Stimulated activated CD4-positive, alpha-beta T cell treated with anti-CD3 and anti-CD28 coated beads, Interleukin-1b, Interleukin-23, amount 100 ng/mL, for 48 hours (primary cell): ENCODE results near the gene SEC14L6.
"Not testable (repeated sequence)": the region's sequence is repeated elsewhere in the genome, so short reads cannot be mapped to it uniquely, and the experiment has no call there.

Experiments used
- DNase-seq: peaks from one replicate; pipeline ENCODE4 v3.0.0-alpha.2; 2020

The SEC14L6 gene

GRCh38 chr22:30565341-30565740 lies 18.8 kb upstream of the SEC14L6 start:
- DNase-seq, result no peak

GRCh38 chr22:30564761-30565119 lies 18.2 kb upstream of the SEC14L6 start:
- DNase-seq, result no peak

GRCh38 chr22:30564045-30564760 lies 17.7 kb upstream of the SEC14L6 start:
- DNase-seq, result no peak

GRCh38 chr22:30562366-30562765 lies 15.8 kb upstream of the SEC14L6 start:
- no peak for DNase-seq

- no peak for DNase-seq
Observed at GRCh38 chr22:30561402-30562189, 15.1 kb upstream of the SEC14L6 start.

GRCh38 chr22:30560643-30561202 lies 14.2 kb upstream of the SEC14L6 start:
- peak; percentile 46 for DNase-seq

- DNase-seq, result no peak
Observed at GRCh38 chr22:30559889-30560288, 13.3 kb upstream of the SEC14L6 start.

GRCh38 chr22:30557243-30557642 lies 10.7 kb upstream of the SEC14L6 start:
- DNase-seq, result no peak

- no peak for DNase-seq
Observed at GRCh38 chr22:30556388-30556787, 9.8 kb upstream of the SEC14L6 start.

- DNase-seq, result no peak
Observed at GRCh38 chr22:30555282-30556210, 9.0 kb upstream of the SEC14L6 start.

- DNase-seq, result no peak
Observed at GRCh38 chr22:30553971-30554370, 7.4 kb upstream of the SEC14L6 start.

GRCh38 chr22:30552719-30553118 lies 6.2 kb upstream of the SEC14L6 start:
- DNase-seq, result no peak

GRCh38 chr22:30551813-30552212 lies 5.3 kb upstream of the SEC14L6 start:
- DNase-seq, result not testable (repeated sequence)

GRCh38 chr22:30547188-30547587 lies 647 bp upstream of the SEC14L6 start:
- DNase-seq, result no peak

GRCh38 chr22:30542811-30543188 lies 3.7 kb downstream of the SEC14L6 start:
- no peak for DNase-seq

- no peak for DNase-seq
Observed at GRCh38 chr22:30541961-30542810, 4.4 kb downstream of the SEC14L6 start.

GRCh38 chr22:30541511-30541910 lies 5.0 kb downstream of the SEC14L6 start:
- not testable (repeated sequence) for DNase-seq

- DNase-seq, result no peak
Observed at GRCh38 chr22:30539368-30539767, 7.2 kb downstream of the SEC14L6 start.

GRCh38 chr22:30538280-30538679 lies 8.3 kb downstream of the SEC14L6 start:
- DNase-seq, result no peak

- no peak for DNase-seq
Observed at GRCh38 chr22:30537083-30537731, 9.3 kb downstream of the SEC14L6 start.

GRCh38 chr22:30535182-30535581 lies 11.4 kb downstream of the SEC14L6 start:
- no peak for DNase-seq
